Liver (tissue), 9 donors: ENCODE data around the gene GSK3B. TPM values are rescaled to one million over a fixed set of nuclear protein-coding genes. Genes with fewer than 3 reads are reported as not detected.

ENCODE experiments used
- DNase-seq: peaks from one replicate; pipeline ENCODE4 v3.0.0-alpha.2; 2017; ENCODE audit warnings: low spot score
- H3K27ac ChIP-seq, 2 donors: one replicate each; pipeline ENCODE4 v1.7.0; 2013; ENCODE audit warnings: inconsistent platforms in 2 of 2, low read length in 2 of 2, control low read depth in 1 of 2, low read depth in 1 of 2, mild to moderate bottlenecking in 1 of 2
- H3K27me3 ChIP-seq, 4 donors: one replicate each; pipeline versions ENCODE4 v1.6.1 to v1.7.0; 2013; ENCODE audit warnings: low read length in 3 of 4, inconsistent platforms in 1 of 4, mild to moderate bottlenecking in 1 of 4, moderate library complexity in 1 of 4; ENCODE audit not compliant: control insufficient read depth in 4 of 4, insufficient read depth in 4 of 4
- H3K36me3 ChIP-seq, 4 donors: one replicate each; pipeline versions ENCODE4 v1.6.1 to v1.7.0; 2013; ENCODE audit warnings: low read length in 3 of 4, mild to moderate bottlenecking in 3 of 4, low read depth in 1 of 4, moderate library complexity in 1 of 4; ENCODE audit not compliant: control insufficient read depth in 4 of 4, insufficient read depth in 3 of 4
- H3K4me1 ChIP-seq, 4 donors: one replicate each; pipeline versions ENCODE4 v1.6.1 to v1.7.0; 2013; ENCODE audit warnings: low read length in 3 of 4, mild to moderate bottlenecking in 3 of 4, moderate library complexity in 1 of 4; ENCODE audit not compliant: control insufficient read depth in 4 of 4, insufficient read depth in 4 of 4
- H3K4me3 ChIP-seq, 3 donors: one replicate each; pipeline versions ENCODE4 v1.6.1 to v1.7.0; 2013; ENCODE audit warnings: low read length in 3 of 3, control low read depth in 1 of 3, low read depth in 1 of 3, mild to moderate bottlenecking in 1 of 3
- H3K9ac ChIP-seq, 2 donors: one replicate each; pipeline ENCODE4 v1.7.0; 2013; ENCODE audit warnings: low read length in 2 of 2, mild to moderate bottlenecking in 2 of 2, moderate library complexity in 2 of 2, control low read depth in 1 of 2, low read depth in 1 of 2
- H3K9me3 ChIP-seq, 4 donors: one replicate each; pipeline versions ENCODE4 v1.6.1 to v1.7.0; 2013; ENCODE audit warnings: low read length in 3 of 4; ENCODE audit not compliant: control insufficient read depth in 4 of 4
- EGR1 ChIP-seq, 2 donors: IDR thresholded peaks; 2 replicates each; pipeline ENCODE4 v1.6.1; 2016 to 2018; ENCODE audit warnings: antibody characterized with exemption in 2 of 2, low read depth in 2 of 2
- FOXA1 ChIP-seq: IDR thresholded peaks from 2 replicates; pipeline ENCODE4 v1.6.1; 2016; ENCODE audit warnings: antibody characterized with exemption
- GABPA ChIP-seq, 2 donors: IDR thresholded peaks in 1 of 2; conservative IDR thresholded peaks in 1 of 2; 2 replicates each; pipeline ENCODE4 v1.6.1; 2016; ENCODE audit warnings: antibody characterized with exemption in 2 of 2, mild to moderate bottlenecking in 1 of 2, moderate library complexity in 1 of 2
- HNF4G ChIP-seq: IDR thresholded peaks from 2 replicates; pipeline ENCODE4 v1.6.1; 2016; ENCODE audit warnings: antibody characterized with exemption
- JUND ChIP-seq, 2 donors: IDR thresholded peaks; 2 replicates each; pipeline ENCODE4 v1.6.1; 2016; ENCODE audit warnings: antibody characterized with exemption in 2 of 2
- RAD21 ChIP-seq, 2 donors: IDR thresholded peaks; 2 replicates each; pipeline ENCODE4 v1.6.1; 2016; ENCODE audit warnings: antibody characterized with exemption in 2 of 2, mild to moderate bottlenecking in 2 of 2
- REST ChIP-seq: IDR thresholded peaks from 2 replicates; pipeline ENCODE4 v1.6.1; 2016; ENCODE audit warnings: antibody characterized with exemption, mild to moderate bottlenecking
- TAF1 ChIP-seq: conservative IDR thresholded peaks from 2 replicates; pipeline ENCODE4 v1.6.1; 2016; ENCODE audit warnings: antibody characterized with exemption, mild to moderate bottlenecking
- YY1 ChIP-seq: IDR thresholded peaks from 2 replicates; pipeline ENCODE4 v1.6.1; 2016; ENCODE audit warnings: antibody characterized with exemption, mild to moderate bottlenecking
- whole genome bisulfite sequencing: extraction: QIAGEN DNeasy Blood & Tissue Kit; methylation state at CpG from one replicate; pipeline ENCODE4 v1.1.7; 2013; 5-methylcytosine and 5-hydroxymethylcytosine counted together
- polyA plus RNA-seq, 2 donors: library from polyadenylated mRNA; stranded (reverse) in 1 of 2; unstranded in 1 of 2; fragments of 200-250 nt in 1 of 2; fragments of >200 nt in 1 of 2; fragmentation: Nextera tagmentation in 1 of 2; extraction: Ambion mirVana in 1 of 2; gene quantifications; one replicate each; pipeline versions ENCODE4 v1.2.1 to v1.2.3, GENCODE V29; 2013 to 2015
- total RNA-seq, 2 donors: library from RNA; depleted of rRNA; stranded (reverse); fragments of >200 nt; gene quantifications; one replicate each; pipeline ENCODE4 v1.2.3, GENCODE V29; 2014
- TF ChIP-seq, protein P1 (sequence below): IDR thresholded peaks from 2 replicates; pipeline ENCODE4 v1.6.1; 2016; ENCODE audit warnings: antibody characterized with exemption
- donor health status: healthy.
- donor health status: healthy.
- donor health status: healthy.
- donor health status: healthy.
- donor health status: healthy.

Gene GSK3B
- total and polyA plus RNA-seq, 4 donors = 10.5 to 20.8 (median 18.5) TPM

GRCh38 chr3:120100711-120101110 lies 6.5 kb upstream of the GSK3B start:
- H3K4me3 ChIP-seq = no peak overlapping the region
- H3K27me3 ChIP-seq = no peaks in the 10 kb centered on the region
- WGBS = 98% methylated on average over 1 of the region's 1 CpG
- TF ChIP-seq HNF4G = no peak
- TF ChIP-seq, protein P1, sequence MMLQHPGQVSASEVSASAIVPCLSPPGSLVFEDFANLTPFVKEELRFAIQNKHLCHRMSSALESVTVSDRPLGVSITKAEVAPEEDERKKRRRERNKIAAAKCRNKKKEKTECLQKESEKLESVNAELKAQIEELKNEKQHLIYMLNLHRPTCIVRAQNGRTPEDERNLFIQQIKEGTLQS = no peak
- no peak for TF ChIP-seq REST
- TF ChIP-seq RAD21 (IDR thresholded peaks at IDR 0.05) = no peak
- no peak for TF ChIP-seq FOXA1
- no peak for TF ChIP-seq JUND (IDR thresholded peaks at IDR 0.05)
- no peak for TF ChIP-seq YY1
- TF ChIP-seq GABPA (IDR thresholded peaks at IDR 0.05 in 1 of 2, conservative IDR thresholded peaks at IDR 0.05 in 1 of 2) = no peak
- peaks cover 0 to 24% (median 15%) of the 10 kb centered on the region in 4 donors for H3K4me1 ChIP-seq
- no peaks in the 10 kb centered on the region for H3K9me3 ChIP-seq
- DNase-seq = no peak
- no peak overlapping the region for H3K9ac ChIP-seq
- H3K36me3 ChIP-seq = peaks cover 0 to 2% (median 1%) of the 10 kb centered on the region in 4 donors
- no peak overlapping the region for H3K27ac ChIP-seq

DNA sequence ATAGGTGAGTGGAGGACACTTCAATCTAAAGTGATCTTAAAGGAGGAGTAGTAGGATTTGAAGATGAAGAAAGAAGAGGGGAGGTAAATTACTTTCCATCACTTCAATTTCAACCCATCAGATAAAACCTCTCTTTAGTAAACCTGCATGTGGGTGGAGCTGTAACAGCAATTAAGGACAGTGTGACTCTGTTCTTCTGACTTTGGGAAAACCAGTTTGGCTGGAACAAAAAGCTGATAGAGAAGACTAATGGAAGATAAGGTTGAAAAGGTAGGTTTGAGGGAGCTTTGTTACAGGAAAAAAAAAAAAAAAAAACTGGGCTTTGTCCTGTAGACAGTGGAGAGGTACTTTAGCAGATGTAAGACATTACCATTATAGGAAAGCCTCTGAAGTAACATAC lies 4.5 kb upstream of the GSK3B start:
- no peak for TF ChIP-seq TAF1
- TF ChIP-seq HNF4G = no peak
- Histone ChIP-seq H3K27ac (no peak overlapping the region), H3K4me1 (peaks cover 0 to 25% (median 15%) of the 10 kb centered on the region in 4 donors), H3K36me3 (peaks cover 0 to 2% (median 1%) of the 10 kb centered on the region in 4 donors), H3K9ac (no peak overlapping the region), H3K4me3 (no peak overlapping the region), H3K27me3 (no peaks in the 10 kb centered on the region), H3K9me3 (no peaks in the 10 kb centered on the region)
- DNase-seq = no peak

DNA sequence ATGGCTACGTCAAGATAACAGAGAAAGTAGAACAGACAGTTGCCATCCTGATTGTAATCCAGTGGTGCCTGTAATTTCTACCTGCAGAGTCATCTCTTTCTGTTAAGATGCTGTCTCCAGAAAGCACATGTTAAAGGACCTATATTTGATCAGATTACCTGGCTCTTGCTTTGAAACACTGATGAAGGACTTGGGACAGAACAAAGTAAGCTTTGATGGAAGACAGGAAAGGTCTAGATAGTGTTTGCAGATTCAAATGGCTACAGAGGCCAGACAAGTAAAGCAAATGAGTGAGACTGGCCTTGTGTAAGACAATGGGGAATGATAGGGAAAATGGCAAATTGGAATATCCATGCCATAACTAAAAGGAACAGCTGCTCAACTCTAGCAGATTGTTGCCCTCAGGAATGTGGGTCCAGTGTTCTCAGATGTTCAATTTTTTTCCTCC lies 1.8 kb upstream of the GSK3B start:
- peak overlapping the region; percentile 71 to 99 (median 77) for H3K4me3 ChIP-seq
- no peaks in the 10 kb centered on the region for H3K9me3 ChIP-seq
- peaks cover 0 to 36% (median 12%) of the 10 kb centered on the region in 4 donors for H3K4me1 ChIP-seq
- peak overlapping the region; percentile 93 to 100 for H3K27ac ChIP-seq
- H3K36me3 ChIP-seq = peaks cover 0 to 2% (median under 1%) of the 10 kb centered on the region in 4 donors
- no peak for DNase-seq
- WGBS = 2% methylated on average over 1 of the region's 1 CpG
- H3K27me3 ChIP-seq = no peaks in the 10 kb centered on the region
- TF ChIP-seq EGR1 (IDR thresholded peaks at IDR 0.05; ENCODE audit: low read depth in 2 of 2) = no peak
- peak in 1 of 2 donors; percentile 4 for TF ChIP-seq GABPA (IDR thresholded peaks at IDR 0.05 in 1 of 2, conservative IDR thresholded peaks at IDR 0.05 in 1 of 2)
- peak overlapping the region; percentile 86 to 99 for H3K9ac ChIP-seq
